GM23248 (cell line): ENCODE results near the gene LRP1. TPM values are rescaled to one million over a fixed set of nuclear protein-coding genes. Genes with fewer than 3 reads are reported as not detected.

Experiments
- DNase-seq: peaks from one replicate; pipeline ENCODE4 v3.0.0-alpha.2; 2015
- H2AFZ ChIP-seq: fragments of 200-600 bp; sonication (generic); 2 replicates; pipeline ENCODE4 v1.6.1; 2016; ENCODE audit warnings: antibody characterized with exemption
- H3F3A ChIP-seq: fragments of 200-600 bp; sonication (generic); 2 replicates; pipeline ENCODE4 v1.6.1; 2016; ENCODE audit warnings: mild to moderate bottlenecking, antibody characterized with exemption, mixed run types; ENCODE audit not compliant: insufficient read depth
- H3K27ac ChIP-seq: fragments of 200-600 bp; sonication (generic); 2 replicates; pipeline ENCODE4 v1.5.1; 2016; ENCODE audit warnings: mild to moderate bottlenecking
- H3K27me3 ChIP-seq: fragments of 200-600 bp; sonication (generic); replicated peaks from 2 replicates; pipeline ENCODE4 v1.6.1; 2016; ENCODE audit warnings: mild to moderate bottlenecking; ENCODE audit not compliant: insufficient read depth
- H3K36me3 ChIP-seq: fragments of 200-600 bp; sonication (generic); 2 replicates; pipeline ENCODE4 v1.6.1; 2016; ENCODE audit warnings: low read depth, mild to moderate bottlenecking
- H3K4me1 ChIP-seq: fragments of 200-600 bp; sonication (generic); 2 replicates; pipeline ENCODE4 v1.6.1; 2016; ENCODE audit warnings: mild to moderate bottlenecking; ENCODE audit not compliant: insufficient read depth
- H3K4me2 ChIP-seq: fragments of 200-600 bp; sonication (generic); one replicate; pipeline ENCODE4 v1.6.1; 2016; ENCODE audit warnings: mild to moderate bottlenecking; ENCODE audit not compliant: unreplicated experiment
- H3K4me3 ChIP-seq: fragments of 200-600 bp; sonication (generic); 2 replicates; pipeline ENCODE4 v1.5.1; 2016; ENCODE audit warnings: mild to moderate bottlenecking
- H3K79me2 ChIP-seq: fragments of 200-600 bp; sonication (generic); 2 replicates; pipeline ENCODE4 v1.6.1; 2016; ENCODE audit warnings: mild to moderate bottlenecking; ENCODE audit not compliant: insufficient read depth
- H3K9ac ChIP-seq: fragments of 200-600 bp; sonication (generic); 2 replicates; pipeline ENCODE4 v1.6.1; 2016; ENCODE audit warnings: mild to moderate bottlenecking
- H3K9me2 ChIP-seq: fragments of 200-600 bp; sonication (generic); 2 replicates; pipeline ENCODE4 v1.6.1; 2016; ENCODE audit warnings: mixed run types, mild to moderate bottlenecking, moderate library complexity; ENCODE audit not compliant: insufficient read depth
- H3K9me3 ChIP-seq: fragments of 200-600 bp; sonication (generic); one replicate; pipeline ENCODE4 v1.6.1; 2017; ENCODE audit warnings: low read depth
- H4K20me1 ChIP-seq: fragments of 200-600 bp; sonication (generic); 2 replicates; pipeline ENCODE4 v1.6.0; 2016; ENCODE audit not compliant: insufficient read depth
- EZH2 ChIP-seq: fragments of 200-600 bp; sonication (generic); IDR thresholded peaks from 2 replicates; pipeline ENCODE4 v1.6.1; 2018; ENCODE audit warnings: antibody characterized with exemption, mild to moderate bottlenecking; ENCODE audit not compliant: insufficient read depth, poor library complexity, severe bottlenecking
- EZH2phosphoT487 ChIP-seq: fragments of 200-600 bp; sonication (generic); IDR thresholded peaks from 2 replicates; pipeline ENCODE4 v1.6.1; 2018; ENCODE audit warnings: antibody characterized with exemption, moderate library complexity, mild to moderate bottlenecking, low read depth; ENCODE audit not compliant: insufficient read depth
- WGBS, 2 experiments: methylation state at CpG; one replicate each; pipeline ENCODE4 v1.1.6; 2015 to 2017; ENCODE audit warnings: low lambda C conversion rate in 2 of 2, low coverage in 1 of 2; ENCODE audit errors: missing lambda C conversion rate in 2 of 2; 5-methylcytosine and 5-hydroxymethylcytosine counted together
- in situ Hi-C: fragments of 300-500 bp; cut with MboI; formaldehyde crosslinking; loops from 2 replicates; pipeline ENCODE4 v1.15.0; 2020
- polyA plus RNA-seq: library from polyadenylated mRNA; unstranded; fragments of >200 nt; fragmentation: Nextera tagmentation; extraction: Ambion mirVana; gene quantifications from 2 replicates; pipeline ENCODE4 v1.2.1, GENCODE V29; 2016
- total RNA-seq: library from RNA; depleted of rRNA; stranded (reverse); fragments of >200 nt; shearing (Covaris generic); gene quantifications from 2 replicates; pipeline ENCODE4 v1.2.3, GENCODE V29; 2014

The LRP1 gene
- total and polyA plus RNA-seq, 2 experiments from 2014 or later = 166 to 257 TPM

DNA sequence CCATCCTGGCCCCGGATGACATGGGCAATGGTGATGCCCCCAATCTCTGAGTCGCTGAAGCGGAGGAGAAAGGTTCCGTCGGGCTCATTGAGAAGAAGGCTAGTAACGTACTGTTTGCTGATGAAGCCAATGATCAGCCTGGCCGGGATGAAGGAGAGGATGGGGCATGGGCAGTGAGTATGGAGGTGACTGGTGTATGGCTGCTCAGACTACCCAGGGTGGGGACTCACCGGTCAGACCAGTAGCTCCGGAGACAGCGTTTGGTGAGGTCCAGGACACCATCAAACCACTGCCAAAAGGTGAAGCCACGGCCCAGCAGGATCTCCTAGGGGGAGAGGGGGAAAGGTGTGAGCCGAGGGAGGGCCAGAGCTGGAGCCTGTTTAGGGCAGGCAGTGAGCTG is 28.5 kb upstream of the LRP1 start:
- Histone ChIP-seq H3K27me3 (no peaks in the 10 kb centered on the region), H2AFZ (no peak overlapping the region), H4K20me1 (no peaks in the 10 kb centered on the region), H3K4me2 (no peak overlapping the region), H3F3A (peaks cover 67% of the 10 kb centered on the region), H3K9me2 (no peaks in the 10 kb centered on the region), H3K36me3 (peaks cover 17% of the 10 kb centered on the region), H3K27ac (peak overlapping the region; percentile 18; the same call in 1 of the 2 replicates), H3K9ac (no peak overlapping the region), H3K9me3 (no peaks in the 10 kb centered on the region), H3K4me3 (no peak overlapping the region), H3K79me2 (no peaks in the 10 kb centered on the region; the same call in 1 of the 2 replicates), H3K4me1 (peaks cover 5% of the 10 kb centered on the region; the same call in 1 of the 2 replicates)
- TF ChIP-seq EZH2phosphoT487 (no peak), EZH2 (no peak)
- in situ Hi-C loops = no loop called here
- 68 to 74% methylated on average over 12 of the region's 12 CpGs for WGBS, 2 experiments
- no peak for DNase-seq

DNA sequence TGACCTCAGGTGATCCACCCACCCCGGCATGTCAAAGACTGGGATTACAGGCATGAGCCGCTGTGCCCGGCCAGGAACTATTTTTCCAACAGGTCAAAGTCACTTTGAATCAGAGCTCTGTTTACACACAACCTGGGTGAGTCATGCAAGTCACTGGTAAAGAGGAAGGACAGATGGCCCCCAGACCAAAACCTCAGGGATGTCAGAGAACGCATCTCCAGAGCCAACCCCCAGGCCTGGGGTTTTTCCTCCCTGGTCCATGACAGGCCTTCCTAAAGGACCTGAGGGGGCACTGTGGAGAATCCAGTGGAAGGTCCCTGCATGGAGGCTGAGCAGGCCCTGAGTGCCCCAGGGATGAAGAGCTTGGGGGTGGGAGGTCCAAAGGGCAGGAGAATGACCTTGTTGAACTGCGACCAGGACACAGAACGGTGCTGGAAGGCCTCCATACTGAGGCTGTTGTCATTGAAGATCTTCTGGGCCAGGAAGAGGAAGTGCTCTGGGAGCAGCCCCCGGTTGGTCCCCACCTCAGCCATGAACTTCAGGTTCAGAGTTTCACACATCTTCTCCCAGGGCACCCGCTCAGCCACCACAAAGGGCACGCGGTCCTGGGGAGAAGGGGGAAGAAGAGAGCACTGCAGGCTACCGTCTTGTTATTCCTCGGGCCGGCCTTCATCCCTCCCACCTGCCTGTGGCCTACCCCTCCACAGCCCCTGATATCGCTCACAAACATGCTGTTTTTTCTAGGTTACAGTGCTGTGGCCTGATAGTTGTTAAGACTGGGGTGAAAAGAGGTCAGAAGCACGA is 26.2 kb upstream of the LRP1 start:
- no peak for DNase-seq
- WGBS, 2 experiments = 85 to 88% methylated on average over 11 to 15 of the region's 15 CpGs
- H2AFZ ChIP-seq = no peak overlapping the region
- TF ChIP-seq EZH2 (no peak), EZH2phosphoT487 (no peak)
- peaks cover 23% of the 10 kb centered on the region; the same call in 1 of the 2 replicates for H3K36me3 ChIP-seq
- H3K9ac ChIP-seq = no peak overlapping the region
- peaks cover 7% of the 10 kb centered on the region for H3K79me2 ChIP-seq
- no peaks in the 10 kb centered on the region for H3K27me3 ChIP-seq
- H3F3A ChIP-seq = peaks cover 43% of the 10 kb centered on the region
- peaks cover 5% of the 10 kb centered on the region; the same call in 1 of the 2 replicates for H3K4me1 ChIP-seq
- H3K4me2 ChIP-seq = no peak overlapping the region
- H3K4me3 ChIP-seq = no peak overlapping the region
- no peaks in the 10 kb centered on the region for H4K20me1 ChIP-seq
- H3K9me3 ChIP-seq = no peaks in the 10 kb centered on the region
- no peaks in the 10 kb centered on the region for H3K9me2 ChIP-seq
- no peak overlapping the region for H3K27ac ChIP-seq
- in situ Hi-C loops = no loop called here

DNA sequence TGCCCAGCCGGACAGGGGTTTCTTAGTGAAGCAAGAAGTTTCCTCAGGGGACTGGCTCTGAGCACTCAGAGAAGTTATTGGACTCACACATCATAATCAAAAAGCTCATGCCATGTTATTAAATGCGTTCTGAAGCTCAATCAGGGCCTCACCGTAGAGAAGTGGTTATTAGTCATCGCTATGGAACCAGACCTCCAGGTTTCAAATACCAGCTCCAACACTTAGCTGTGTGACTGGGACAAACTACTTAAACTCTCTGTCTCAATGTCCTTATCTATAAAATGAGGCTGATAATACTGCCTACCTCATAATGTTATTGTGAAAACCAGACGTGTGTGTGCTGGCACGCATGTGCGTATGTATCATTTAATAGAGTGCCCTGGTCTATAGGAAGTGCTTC is 24.4 kb upstream of the LRP1 start:
- Histone ChIP-seq H3K27me3 (no peaks in the 10 kb centered on the region), H3K4me1 (peaks cover 18% of the 10 kb centered on the region), H4K20me1 (no peaks in the 10 kb centered on the region), H3K9me2 (no peaks in the 10 kb centered on the region), H2AFZ (no peak overlapping the region), H3K36me3 (peaks cover 15% of the 10 kb centered on the region; the same call in 1 of the 2 replicates), H3F3A (peaks cover 26% of the 10 kb centered on the region; the same call in 1 of the 2 replicates), H3K9ac (no peak overlapping the region), H3K9me3 (no peaks in the 10 kb centered on the region), H3K4me2 (no peak overlapping the region), H3K27ac (no peak overlapping the region), H3K79me2 (peaks cover 25% of the 10 kb centered on the region), H3K4me3 (no peak overlapping the region)
- in situ Hi-C loops = no loop called here
- no peak for DNase-seq
- TF ChIP-seq EZH2 = no peak
- TF ChIP-seq EZH2phosphoT487 = no peak
- WGBS, 2 experiments = 86 to 90% methylated on average over 7 of the region's 7 CpGs

DNA sequence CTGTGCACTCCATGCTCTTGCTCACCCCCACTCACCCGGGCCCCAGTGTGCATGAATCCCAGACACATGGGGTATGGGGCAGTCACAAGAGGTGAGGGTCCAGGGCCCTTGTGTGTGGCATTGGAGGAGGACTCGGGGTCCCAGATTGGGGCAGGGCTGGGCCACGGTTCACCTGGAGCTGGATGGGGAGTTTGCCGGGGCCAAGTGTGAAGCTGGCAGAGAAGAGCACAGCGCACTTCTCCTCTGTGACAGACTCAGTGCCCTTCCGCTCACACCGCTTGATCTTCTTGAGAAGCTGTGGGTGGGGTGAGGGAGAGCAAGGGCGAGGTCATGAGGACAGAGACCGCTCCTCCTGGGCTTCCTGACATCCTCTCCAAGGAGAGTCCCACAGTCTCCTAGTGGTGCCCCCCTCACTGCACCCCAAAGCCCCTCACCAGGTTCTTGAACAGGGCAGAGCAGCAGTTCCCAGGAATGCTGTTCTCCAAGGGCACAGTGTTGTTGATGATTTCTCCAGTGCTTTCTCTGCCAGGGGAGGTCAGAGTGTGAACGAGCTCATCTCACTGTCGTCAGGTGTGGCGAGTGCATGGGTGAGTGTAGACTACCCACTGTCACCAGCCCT is 23.9 kb upstream of the LRP1 start:
- H3K4me3 ChIP-seq = no peak overlapping the region
- H3K9ac ChIP-seq = no peak overlapping the region
- peaks cover 19% of the 10 kb centered on the region for H3K4me1 ChIP-seq
- H3F3A ChIP-seq = peaks cover 20% of the 10 kb centered on the region; the same call in 1 of the 2 replicates
- H3K9me2 ChIP-seq = no peaks in the 10 kb centered on the region
- H3K79me2 ChIP-seq = peaks cover 30% of the 10 kb centered on the region
- 94% methylated on average over 12 of the region's 12 CpGs for WGBS, 2 experiments
- no peak overlapping the region for H3K27ac ChIP-seq
- no peaks in the 10 kb centered on the region for H4K20me1 ChIP-seq
- in situ Hi-C loops = no loop called here
- no peak for DNase-seq
- no peak overlapping the region for H3K4me2 ChIP-seq
- no peak overlapping the region for H2AFZ ChIP-seq
- no peak for TF ChIP-seq EZH2
- no peaks in the 10 kb centered on the region for H3K9me3 ChIP-seq
- H3K27me3 ChIP-seq = no peaks in the 10 kb centered on the region
- H3K36me3 ChIP-seq = peaks cover 15% of the 10 kb centered on the region; the same call in 1 of the 2 replicates
